GM19455 (cell line): Measurements from ENCODE around the gene CHID1.

Experiments used
- ATAC-seq: cut with Tn5 transposase; IDR thresholded peaks from one replicate; pipeline ENCODE4 v1.9.1; 2021; ENCODE audit not compliant: unreplicated experiment

CHID1 gene

GRCh38 chr11:910589-911030, at the start of gene CHID1:
CHID1 (minus strand) TSS chr11:910810; CDS start chr11:904816, 5,994 bp downstream.
- ATAC-seq = peak; percentile 81

DNA sequence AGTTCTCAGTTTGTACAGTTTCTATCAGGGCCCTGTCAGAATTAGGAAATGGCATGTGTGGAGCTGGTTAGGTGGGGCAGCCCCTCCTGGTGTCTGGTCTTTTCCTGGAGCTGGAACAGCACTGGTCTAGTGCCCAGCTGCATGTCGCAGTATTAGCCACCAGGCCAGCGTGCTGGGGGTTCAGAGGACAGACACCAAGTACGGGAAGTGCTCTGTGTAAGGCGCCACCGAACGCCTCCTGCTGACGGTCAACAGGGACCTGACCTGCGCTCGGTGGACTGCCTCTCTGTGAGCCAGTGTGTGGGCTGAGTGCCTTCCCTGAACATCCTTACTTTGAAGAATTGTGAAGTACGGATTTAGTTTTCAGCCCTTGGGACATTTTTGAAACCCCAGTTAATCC, 49.0 kb upstream of the CHID1 start:
- no peak for ATAC-seq

- ATAC-seq = no peak
Observed at GRCh38 chr11:959027-959426, 48.4 kb upstream of the CHID1 start.

- no peak for ATAC-seq
Observed at GRCh38 chr11:958101-958500, 47.5 kb upstream of the CHID1 start.

DNA sequence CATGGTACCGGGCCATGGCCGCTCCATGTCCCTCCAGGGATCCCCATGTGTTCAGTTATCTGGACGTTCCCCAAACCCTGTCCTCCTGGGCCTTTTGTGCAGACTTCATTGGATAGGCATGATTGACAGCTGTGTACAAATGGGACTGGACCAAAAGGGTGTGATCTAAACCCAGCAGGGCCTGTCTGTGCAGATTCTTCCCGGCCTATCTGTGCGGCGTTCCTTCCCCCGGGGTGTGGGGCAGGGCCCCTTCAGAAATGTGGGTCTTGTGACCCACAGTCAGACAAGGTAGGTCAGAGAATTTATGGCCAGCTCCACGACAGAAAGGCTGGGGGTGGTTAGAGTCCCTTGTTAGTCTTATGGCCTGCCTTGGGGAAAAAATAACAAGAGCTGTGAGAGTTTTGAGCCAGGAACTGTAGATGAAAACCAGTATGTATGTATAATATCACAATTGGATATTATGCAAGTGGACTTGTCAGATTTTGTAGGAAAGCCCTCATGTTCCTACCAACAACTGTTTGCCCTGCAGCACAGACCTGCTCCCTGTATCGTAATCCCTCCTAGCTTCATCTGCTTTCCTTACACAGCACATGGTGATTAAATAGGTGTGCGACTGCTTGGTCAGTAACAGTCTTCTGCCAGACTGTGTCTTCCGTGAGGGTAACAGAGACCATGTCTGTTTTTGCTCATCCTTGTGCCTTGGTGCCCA, 46.8 kb upstream of the CHID1 start:
- ATAC-seq = no peak

GRCh38 chr11:955154-956063, 44.8 kb upstream of the CHID1 start:
- ATAC-seq = no peak

DNA sequence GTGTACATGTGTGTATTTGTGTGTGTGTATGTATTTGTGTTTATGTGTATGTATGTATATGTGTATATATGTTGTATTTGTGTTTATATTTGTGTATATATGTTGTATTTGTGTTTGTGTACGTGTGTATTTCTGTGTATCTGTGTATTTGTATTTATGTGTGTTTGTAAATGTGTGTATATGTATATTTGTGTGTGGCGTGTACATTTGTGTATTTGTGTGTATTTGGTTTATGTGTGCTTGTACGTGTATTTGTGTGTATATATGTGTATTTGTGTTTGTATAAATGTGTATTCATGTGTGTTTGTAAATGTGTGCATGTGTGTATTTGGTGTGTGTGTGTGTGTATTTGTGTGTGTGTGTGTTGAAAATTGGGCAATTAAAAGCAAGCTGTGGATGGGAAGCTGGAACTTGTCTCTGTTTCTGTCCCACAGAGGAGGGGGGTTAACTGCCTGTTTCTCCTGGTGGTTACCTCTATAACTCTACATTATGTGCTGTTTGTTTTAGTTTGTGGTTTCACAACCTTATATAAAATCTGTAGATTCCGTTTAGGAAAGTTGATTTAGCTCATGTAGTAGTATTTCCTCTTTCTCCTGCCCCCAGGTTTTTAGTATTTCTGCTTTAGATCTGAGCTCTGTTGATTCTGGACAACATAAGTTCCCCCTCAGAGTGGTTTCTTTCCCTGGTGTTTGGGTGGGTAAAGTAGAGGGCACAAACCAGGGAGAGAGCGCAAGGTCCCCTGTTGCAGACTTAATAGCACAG, 44.0 kb upstream of the CHID1 start:
- no peak for ATAC-seq

DNA sequence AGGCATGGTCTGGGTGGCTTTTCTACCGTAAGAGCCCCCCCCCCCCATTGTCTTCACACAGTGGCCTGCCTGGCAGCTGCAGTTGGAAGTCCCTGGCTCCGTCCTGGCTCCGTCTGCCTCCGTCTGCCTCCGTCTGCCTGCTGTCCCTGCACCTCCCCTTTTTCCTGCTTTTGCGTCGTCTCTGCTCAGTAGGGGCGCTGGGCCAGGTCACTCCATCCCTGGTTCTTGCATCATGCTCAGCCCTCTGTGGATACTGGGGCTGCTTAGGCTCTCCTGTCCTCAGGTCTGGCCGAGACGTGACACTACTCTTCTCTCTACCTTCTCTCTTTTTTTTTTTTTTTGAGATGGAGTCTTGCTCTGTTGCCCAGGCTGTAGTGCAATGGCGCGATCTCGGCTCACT, 42.9 kb upstream of the CHID1 start:
- no peak for ATAC-seq

GRCh38 chr11:952406-953385, 42.1 kb upstream of the CHID1 start:
- no peak for ATAC-seq

DNA sequence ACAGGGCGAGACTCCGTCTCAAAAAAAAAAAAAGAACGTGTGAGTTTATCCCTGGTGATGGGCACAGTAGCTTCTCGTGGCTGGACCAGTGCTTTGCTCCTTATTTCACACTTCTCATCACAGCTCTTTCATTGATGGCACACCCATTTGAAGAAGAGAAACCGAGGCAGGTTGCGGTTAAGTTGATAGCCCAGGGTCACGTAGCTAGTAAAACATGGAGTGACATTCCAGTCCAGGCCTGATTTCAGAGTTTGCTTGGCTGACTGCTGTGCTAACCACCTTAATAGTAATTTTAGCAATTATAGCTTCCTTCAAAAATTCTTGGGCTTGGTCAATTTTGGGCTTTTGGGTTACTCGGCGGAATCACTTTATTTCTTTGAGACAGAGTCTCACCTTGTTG, 40.9 kb upstream of the CHID1 start:
- no peak for ATAC-seq

GRCh38 chr11:947744-948143, 37.1 kb upstream of the CHID1 start:
- no peak for ATAC-seq

- ATAC-seq = no peak
Observed at GRCh38 chr11:945986-946385, 35.4 kb upstream of the CHID1 start.

DNA sequence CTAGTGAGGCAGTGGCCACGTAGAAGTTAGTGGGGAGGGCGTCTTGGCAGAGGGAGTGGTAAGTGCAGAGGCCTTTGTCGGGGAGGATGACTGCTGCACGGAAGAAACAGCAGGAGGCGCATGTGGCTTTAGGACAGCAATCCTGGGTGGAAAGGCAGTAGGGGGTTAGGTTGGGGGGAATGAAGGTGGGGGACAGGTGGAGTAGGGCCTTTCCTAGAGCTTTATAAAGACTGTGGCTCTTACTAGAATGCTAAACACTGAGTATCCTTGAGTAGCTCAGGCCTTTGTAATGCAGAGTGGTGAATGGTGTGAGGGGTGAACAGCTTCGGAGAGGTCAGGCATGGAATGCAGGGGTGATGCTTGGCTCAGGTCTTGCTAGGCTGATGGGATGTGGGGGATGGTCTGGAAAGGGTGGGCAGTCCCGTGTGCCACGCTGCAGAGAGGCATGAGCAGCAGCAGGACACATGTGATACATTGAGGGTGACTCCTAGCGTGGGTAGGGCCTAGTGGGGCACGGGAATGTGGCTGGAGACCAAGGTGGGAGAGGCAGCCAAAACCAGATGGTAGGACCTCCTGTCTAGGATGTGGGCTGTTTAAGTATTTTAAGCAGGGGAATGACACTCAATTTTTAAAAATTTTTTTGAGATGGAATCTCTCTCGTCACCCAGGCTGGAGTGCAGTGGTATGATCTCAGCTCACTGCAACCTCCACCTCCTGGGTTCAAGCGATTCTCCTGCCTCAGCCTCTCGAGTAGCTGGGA, 34.3 kb upstream of the CHID1 start:
- ATAC-seq = no peak

- no peak for ATAC-seq
Observed at GRCh38 chr11:942823-943222, 32.2 kb upstream of the CHID1 start.

DNA sequence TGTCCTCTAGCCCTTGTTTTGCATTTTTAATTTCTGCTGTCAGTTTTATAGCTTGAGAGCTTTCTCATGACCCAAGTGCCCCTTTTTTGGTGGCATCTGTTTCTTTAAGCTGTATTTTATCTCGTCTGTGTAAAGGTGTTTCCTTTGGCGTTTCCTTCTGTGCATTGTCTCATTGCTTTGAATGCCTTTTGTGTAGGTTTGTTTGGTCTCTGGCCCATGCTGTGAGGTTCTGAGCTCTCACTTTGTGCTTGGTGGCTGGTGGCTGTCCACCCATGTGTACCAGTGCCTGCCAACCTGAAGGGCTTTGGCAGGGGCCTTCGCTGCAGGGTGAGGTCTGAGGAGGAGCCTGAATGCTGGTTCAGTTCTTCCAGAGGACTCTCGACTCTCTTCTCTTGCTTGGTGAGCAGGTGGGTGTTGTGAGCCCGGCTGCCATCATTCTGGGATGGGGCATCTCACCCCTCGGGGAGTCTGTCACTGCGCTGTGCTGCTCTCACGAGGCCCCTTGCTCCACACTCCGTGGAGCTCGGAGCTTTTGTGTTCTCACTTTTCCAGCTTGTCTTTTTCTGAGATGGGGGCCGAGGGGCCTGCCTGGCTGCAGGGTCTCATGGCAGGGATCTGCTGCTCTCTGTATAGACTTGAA, 30.0 kb upstream of the CHID1 start:
- ATAC-seq = no peak

GRCh38 chr11:937841-938261, 27.2 kb upstream of the CHID1 start:
- ATAC-seq = no peak

DNA sequence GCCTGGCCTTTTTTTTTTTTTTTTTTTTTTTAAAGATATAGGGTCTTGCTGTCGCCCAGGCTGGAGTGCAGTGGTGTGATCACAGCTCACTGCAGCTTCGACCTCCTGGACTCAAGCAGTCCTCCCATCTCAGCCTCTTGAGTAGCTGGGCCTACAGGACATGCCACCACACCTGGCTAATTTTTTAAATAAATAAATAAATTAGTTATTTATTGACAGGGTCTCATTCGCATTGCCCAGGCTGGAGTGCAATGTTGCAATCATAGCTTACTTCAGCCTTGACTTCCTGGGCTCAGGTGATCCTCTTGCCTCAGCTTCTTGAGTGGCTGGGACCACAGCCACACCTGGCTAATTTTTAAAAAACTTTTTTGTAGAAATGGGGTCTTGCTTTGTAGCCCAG, 25.6 kb upstream of the CHID1 start:
- no peak for ATAC-seq

DNA sequence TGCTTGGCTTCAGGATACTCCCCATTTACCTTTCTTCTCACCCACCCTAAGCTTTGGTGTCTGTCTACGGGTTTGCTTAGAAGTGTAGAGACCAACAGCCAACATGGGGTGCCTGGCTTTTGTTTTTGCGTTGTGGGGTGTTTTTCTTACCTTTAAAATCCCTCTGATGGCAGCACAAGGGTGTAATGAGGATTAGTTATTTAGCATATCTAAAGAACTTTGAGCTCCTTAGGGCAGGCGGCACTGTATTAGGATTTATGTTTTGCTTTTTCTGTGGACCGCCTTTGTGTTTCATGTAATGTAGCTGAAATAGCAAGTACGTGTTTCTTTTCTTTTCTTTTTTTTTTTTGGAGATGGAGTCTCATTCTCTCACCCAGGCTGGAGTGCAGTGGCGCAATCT, 23.9 kb upstream of the CHID1 start:
- ATAC-seq = no peak

GRCh38 chr11:933936-934335, 23.3 kb upstream of the CHID1 start:
- ATAC-seq = no peak
